Panc1 (cell line): ENCODE measurements around the gene ZCCHC4. TPM values are rescaled to one million over a fixed set of nuclear protein-coding genes. Genes with fewer than 3 reads are reported as not detected.

ENCODE experiments used
- ATAC-seq: fragments of 200-7000 bp; cut with Tn5 transposase; 2 replicates; pipeline ENCODE4 v1.9.1; 2020; ENCODE audit warnings: mild to moderate bottlenecking, moderate library complexity
- BruUV-seq: library from RNA; stranded (reverse); fragments of 400-500 nt; replicated peaks from 2 replicates; lab custom pipeline; 2021; lab: Mats Ljungman, UMichigan
- CTCF ChIA-PET: fragments of 300-600 bp; sonication (Branson Sonifier 250); formaldehyde crosslinking; loops from one replicate; lab custom pipeline; 2022; ENCODE audit warnings: antibody characterized with exemption; lab: Charles Lee
- POLR2A ChIA-PET: fragments of 300-600 bp; sonication (Branson Sonifier 250); formaldehyde crosslinking; loops from one replicate; lab custom pipeline; 2022; ENCODE audit warnings: antibody characterized with exemption; lab: Charles Lee
- DNase-seq: peaks from one replicate; pipeline ENCODE4 v3.0.0-alpha.2; 2010; ENCODE audit warnings: low read depth, low spot score
- H3K27ac ChIP-seq: 2 replicates; pipeline ENCODE4 v1.5.1; 2011; ENCODE audit warnings: mild to moderate bottlenecking, low read length, inconsistent platforms
- H3K27me3 ChIP-seq: fragments of 200-500 bp; sonication (Bioruptor generic); 2 replicates; pipeline ENCODE4 v1.6.0; 2014; ENCODE audit warnings: low read length, inconsistent platforms; ENCODE audit not compliant: control insufficient read depth, insufficient read depth
- H3K36me3 ChIP-seq: fragments of 200-500 bp; sonication (Bioruptor generic); 2 replicates; pipeline ENCODE4 v1.5.1; 2014; ENCODE audit warnings: inconsistent platforms, mild to moderate bottlenecking, low read length, moderate library complexity; ENCODE audit not compliant: control insufficient read depth, insufficient read depth
- H3K4me1 ChIP-seq: 2 replicates; pipeline ENCODE4 v1.5.1; 2011; ENCODE audit warnings: inconsistent platforms, mild to moderate bottlenecking, low read length, moderate library complexity; ENCODE audit not compliant: control insufficient read depth, insufficient read depth
- H3K4me3 ChIP-seq, 2 experiments: 2 replicates each; pipeline ENCODE4 v1.5.1; 2011 to 2012; ENCODE audit warnings: low read depth in 2 of 2, low read length in 2 of 2, mild to moderate bottlenecking in 2 of 2, inconsistent platforms in 1 of 2, moderate library complexity in 1 of 2
- H3K9me3 ChIP-seq: fragments of 200-500 bp; sonication (Bioruptor generic); 2 replicates; pipeline ENCODE4 v1.5.1; 2014; ENCODE audit warnings: low read depth, mild to moderate bottlenecking, inconsistent platforms, low read length, moderate library complexity; ENCODE audit not compliant: control insufficient read depth, insufficient read depth
- CTCF ChIP-seq: fragments of 450-650 bp; IDR thresholded peaks from 2 replicates; pipeline ENCODE4 v1.5.1; 2017; ENCODE audit warnings: mild to moderate bottlenecking
- POLR2AphosphoS5 ChIP-seq: IDR thresholded peaks from 2 replicates; pipeline ENCODE4 v1.6.1; 2012; ENCODE audit warnings: mild to moderate bottlenecking, low read depth, low read length, moderate library complexity
- REST ChIP-seq, 2 experiments: IDR thresholded peaks; 2 replicates each; pipeline ENCODE4 v1.6.1; 2011 to 2012; ENCODE audit warnings: low read depth in 2 of 2, control low read depth in 1 of 2, low read length in 1 of 2, mild to moderate bottlenecking in 1 of 2, moderate library complexity in 1 of 2; ENCODE audit not compliant: insufficient read depth in 1 of 2
- SIN3A ChIP-seq: IDR thresholded peaks from 2 replicates; pipeline ENCODE4 v1.6.1; 2012; ENCODE audit warnings: low read depth, mild to moderate bottlenecking, low read length, moderate library complexity, borderline replicate concordance; ENCODE audit not compliant: insufficient read depth
- TCF7L2 ChIP-seq: IDR thresholded peaks from 2 replicates; pipeline ENCODE4 v1.6.1; 2011; ENCODE audit warnings: mild to moderate bottlenecking, low read depth, low read length, inconsistent platforms
- in situ Hi-C: cut with HindIII; loops from 2 replicates; pipeline ENCODE4 v1.10.0; 2016; ENCODE audit warnings: low sequenced_read_pairs, low pct_unique_long_range_greater_than_20kb
- intact Hi-C: fragments of 100-400 bp; cut with micrococcal nuclease; formaldehyde crosslinking; loops from one replicate; pipeline ENCODE4 v1.10.0; 2022; ENCODE audit not compliant: unreplicated experiment
- total RNA-seq: library from RNA; stranded (reverse); gene quantifications from one replicate; pipeline ENCODE4 v1.2.1, GENCODE V29; 2021; ENCODE audit not compliant: unreplicated experiment

ZCCHC4 gene
- total RNA-seq, 1 experiment from 2014 or later, result 6.0 TPM

- Histone ChIP-seq H3K36me3 (no peaks in the 10 kb centered on the region; the same call in 1 of the 2 replicates), H3K4me1 (no peaks in the 10 kb centered on the region), H3K27ac (no peak overlapping the region), H3K9me3 (no peaks in the 10 kb centered on the region), H3K27me3 (no peaks in the 10 kb centered on the region), H3K4me3 (no peak overlapping the region)
- TF ChIP-seq SIN3A, result no peak
- BruUV-seq, result no TSS peak
- ChIA-PET POLR2A (interaction anchor here (0.6 kb wide), 2 partner anchors 12 to 318 kb away, joined by 3 read pairs; no protein-coding TSS in a partner anchor), CTCF (no interaction called here)
- ATAC-seq (no peak), DNase-seq (no peak)
- in situ Hi-C loops (no loop called here), intact Hi-C loops (no loop called here)
Measured at GRCh38 chr4:25307596-25307995, 5.0 kb upstream of the ZCCHC4 start.

GRCh38 chr4:25308306-25308705 is 4.3 kb upstream of the ZCCHC4 start:
- intact Hi-C loops (no loop called here), in situ Hi-C loops (no loop called here)
- ChIA-PET POLR2A (interaction anchor here (0.6 kb wide), 1 partner anchor 318 kb away, joined by 3 read pairs; no protein-coding TSS in a partner anchor), CTCF (no interaction called here)
- H3K27me3 ChIP-seq, result no peaks in the 10 kb centered on the region
- peaks cover 3% of the 10 kb centered on the region; the same call in 1 of the 2 replicates for H3K36me3 ChIP-seq
- DNase-seq, result no peak
- BruUV-seq, result no TSS peak
- TF ChIP-seq TCF7L2 (no peak), POLR2AphosphoS5 (no peak), SIN3A (no peak), CTCF (no peak), REST (IDR thresholded peaks at IDR 0.05; ENCODE audit: insufficient read depth in 1 of 2, low read depth in 2 of 2, low read length in 1 of 2) (no peak)
- no peak overlapping the region for H3K27ac ChIP-seq
- no peak for ATAC-seq
- no peaks in the 10 kb centered on the region; the same call in 1 of the 2 replicates for H3K4me1 ChIP-seq
- H3K9me3 ChIP-seq, result no peaks in the 10 kb centered on the region
- no peak overlapping the region for H3K4me3 ChIP-seq

GRCh38 chr4:25308761-25309160 is 3.8 kb upstream of the ZCCHC4 start:
- in situ Hi-C loops, result no loop called here
- Histone ChIP-seq H3K27me3 (no peaks in the 10 kb centered on the region), H3K9me3 (no peaks in the 10 kb centered on the region), H3K27ac (no peak overlapping the region), H3K4me1 (peaks cover 4% of the 10 kb centered on the region; the same call in 1 of the 2 replicates), H3K36me3 (peaks cover 3% of the 10 kb centered on the region; the same call in 1 of the 2 replicates), H3K4me3 (no peak overlapping the region)
- POLR2A ChIA-PET, result no interaction called here
- no peak for TF ChIP-seq POLR2AphosphoS5
- no peak for TF ChIP-seq SIN3A
- TF ChIP-seq TCF7L2, result no peak
- no peak for TF ChIP-seq CTCF
- TF ChIP-seq REST (IDR thresholded peaks at IDR 0.05; ENCODE audit: insufficient read depth in 1 of 2, low read depth in 2 of 2, low read length in 1 of 2), result no peak
- no peak for DNase-seq
- intact Hi-C loops, result no loop called here
- CTCF ChIA-PET, result no interaction called here
- no peak for ATAC-seq
- BruUV-seq, result no TSS peak
